Measurements from ENCODE around the gene FRRS1L.

- TF ChIP-seq CTCF (IDR thresholded peaks at IDR 0.05; ENCODE audit: low read length) = no peak
- TF ChIP-seq EZH2 (IDR thresholded peaks at IDR 0.05; ENCODE audit: borderline replicate concordance, low read length) = no peak
Measured at GRCh38 chr9:109094268-109094667, 72.8 kb downstream of the FRRS1L start.

All from OCI-LY1 (cell line).